Measurements from ENCODE around the gene PPM1H. TPM values are rescaled to one million over a fixed set of nuclear protein-coding genes. Genes with fewer than 3 reads are reported as not detected.

PPM1H gene
- total and polyA plus RNA-seq, 2 donors (not counting 1 experiment from before 2014, with no cell fraction given), result 0.01 TPM; not detected in 1

DNA sequence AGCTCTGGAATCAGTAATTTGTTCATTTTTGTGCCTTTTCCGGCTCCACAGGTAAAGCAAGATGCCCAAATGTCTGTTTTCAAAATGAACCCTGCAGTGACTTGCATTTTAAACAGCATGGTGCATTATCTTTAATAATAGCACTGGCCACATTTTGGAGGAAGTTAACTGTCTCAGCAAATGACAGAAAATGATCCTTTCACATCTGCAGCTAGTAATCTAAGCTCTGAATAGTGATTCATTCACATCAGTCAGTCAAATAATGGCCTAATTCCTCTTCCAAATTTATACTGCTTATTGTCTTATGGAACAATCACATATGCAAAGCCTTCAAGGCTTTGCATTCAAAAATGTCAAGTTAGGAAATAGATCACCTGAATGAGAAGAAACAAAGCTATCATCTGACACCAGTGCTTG lies 75.6 kb downstream of the PPM1H start:
- ATAC-seq (ENCODE audit: low read depth) (no peak), DNase-seq (no peak)
- TF ChIP-seq CTCF (IDR thresholded peaks at IDR 0.05), result no peak
- no peak for TF ChIP-seq EZH2 (IDR thresholded peaks at IDR 0.05; ENCODE audit: borderline replicate concordance, insufficient read depth, low read depth, low read length, poor library complexity, severe bottlenecking)
- H3K4me2 ChIP-seq (replicated peaks; ENCODE audit: low read depth, low read length, poor library complexity, severe bottlenecking), result no peak overlapping the region
- 100% methylated on average over 1 of the region's 1 CpG for WGBS (ENCODE audit: insufficient coverage)
- no peaks in the 10 kb centered on the region for H3K36me3 ChIP-seq (replicated peaks in 1 of 2; ENCODE audit: control extremely low read depth in 1 of 2, control insufficient read depth in 1 of 2, extremely low read depth in 1 of 2, insufficient read depth in 2 of 2, low read length in 1 of 2)
- no peak overlapping the region for H3K9ac ChIP-seq (ENCODE audit: low read length)
- Mint-ChIP-seq H3K27me3 (peaks cover 3% of the 10 kb centered on the region), H3K4me3 (no peak overlapping the region), H3K9me3 (ENCODE audit: insufficient read depth) (no peaks in the 10 kb centered on the region), H3K27ac (no peak overlapping the region), H3K4me1 (no peaks in the 10 kb centered on the region)
- no peaks in the 10 kb centered on the region for H3K79me2 ChIP-seq (ENCODE audit: control insufficient read depth, insufficient read depth, low read length)
- no peaks in the 10 kb centered on the region for H3K4me1 ChIP-seq (ENCODE audit: control insufficient read depth in 2 of 2, insufficient read depth in 2 of 2, low read length in 2 of 2)
- H3K4me3 ChIP-seq (ENCODE audit: control extremely low read depth in 1 of 5, extremely low read depth in 1 of 5, insufficient read depth in 1 of 5, low read depth in 2 of 5, low read length in 4 of 5), result no peak overlapping the region
- H3K27ac ChIP-seq (ENCODE audit: low read length in 2 of 2), result no peak overlapping the region
- no peaks in the 10 kb centered on the region for H3K27me3 ChIP-seq (replicated peaks in 1 of 4; ENCODE audit: control extremely low read depth in 1 of 4, control insufficient read depth in 3 of 4, insufficient read depth in 4 of 4, low read length in 3 of 4)
- intact Hi-C loops (cut with micrococcal nuclease), result no loop called here
- H2AFZ ChIP-seq (ENCODE audit: insufficient read depth, low read depth, low read length, poor library complexity, severe bottlenecking), result no peak overlapping the region
- ChIA-PET CTCF (no interaction called here), POLR2A (no interaction called here)
- H4K20me1 ChIP-seq (ENCODE audit: control insufficient read depth, insufficient read depth, low read length, poor library complexity, severe bottlenecking), result no peaks in the 10 kb centered on the region
- no peaks in the 10 kb centered on the region for H3K9me3 ChIP-seq (ENCODE audit: control extremely low read depth in 1 of 3, control insufficient read depth in 2 of 3, insufficient read depth in 1 of 3, low read length in 2 of 3)

DNA sequence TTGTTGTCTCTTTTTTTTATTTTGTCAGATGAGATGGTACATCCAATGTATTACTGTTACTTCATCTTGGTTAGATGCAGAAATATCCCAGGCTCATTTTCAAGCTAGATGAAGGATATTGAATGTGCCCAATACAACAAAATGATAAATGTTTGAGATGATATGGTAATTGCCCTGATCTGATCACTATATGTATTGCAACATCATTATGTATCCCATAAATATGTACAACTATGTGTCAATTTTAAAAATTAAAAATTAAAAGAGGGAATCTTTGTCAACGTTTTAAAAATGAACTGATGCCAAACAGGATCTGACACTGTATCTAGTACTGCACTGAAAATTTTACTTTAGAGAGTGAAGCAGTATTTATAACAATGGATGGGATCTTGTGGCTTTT lies 78.5 kb downstream of the PPM1H start:
- no peak overlapping the region for H2AFZ ChIP-seq (ENCODE audit: insufficient read depth, low read depth, low read length, poor library complexity, severe bottlenecking)
- H3K27ac ChIP-seq (ENCODE audit: low read length in 2 of 2), result no peak overlapping the region
- Mint-ChIP-seq H3K9me3 (ENCODE audit: insufficient read depth) (no peaks in the 10 kb centered on the region), H3K27ac (no peak overlapping the region), H3K4me1 (no peaks in the 10 kb centered on the region), H3K27me3 (peaks cover 3% of the 10 kb centered on the region), H3K4me3 (no peak overlapping the region)
- no peak overlapping the region for H3K9ac ChIP-seq (ENCODE audit: low read length)
- no peaks in the 10 kb centered on the region for H3K4me1 ChIP-seq (ENCODE audit: control insufficient read depth in 2 of 2, insufficient read depth in 2 of 2, low read length in 2 of 2)
- WGBS (ENCODE audit: insufficient coverage), result no CpG with 5 or more reads among the region's 1 CpG
- ATAC-seq (ENCODE audit: low read depth), result no peak
- H3K27me3 ChIP-seq (replicated peaks in 1 of 4; ENCODE audit: control extremely low read depth in 1 of 4, control insufficient read depth in 3 of 4, insufficient read depth in 4 of 4, low read length in 3 of 4), result no peaks in the 10 kb centered on the region
- H3K9me3 ChIP-seq (ENCODE audit: control extremely low read depth in 1 of 3, control insufficient read depth in 2 of 3, insufficient read depth in 1 of 3, low read length in 2 of 3), result no peaks in the 10 kb centered on the region
- CTCF ChIA-PET, result interaction anchor here (1.6 kb wide), 1 partner anchor 59 kb away, joined by 3 read pairs; no protein-coding TSS in a partner anchor
- no peak for TF ChIP-seq EZH2 (IDR thresholded peaks at IDR 0.05; ENCODE audit: borderline replicate concordance, insufficient read depth, low read depth, low read length, poor library complexity, severe bottlenecking)
- TF ChIP-seq CTCF (IDR thresholded peaks at IDR 0.05), result no peak
- no peak for DNase-seq
- H4K20me1 ChIP-seq (ENCODE audit: control insufficient read depth, insufficient read depth, low read length, poor library complexity, severe bottlenecking), result no peaks in the 10 kb centered on the region
- no peaks in the 10 kb centered on the region for H3K79me2 ChIP-seq (ENCODE audit: control insufficient read depth, insufficient read depth, low read length)
- no peaks in the 10 kb centered on the region for H3K36me3 ChIP-seq (replicated peaks in 1 of 2; ENCODE audit: control extremely low read depth in 1 of 2, control insufficient read depth in 1 of 2, extremely low read depth in 1 of 2, insufficient read depth in 2 of 2, low read length in 1 of 2)
- no peak overlapping the region for H3K4me2 ChIP-seq (replicated peaks; ENCODE audit: low read depth, low read length, poor library complexity, severe bottlenecking)
- H3K4me3 ChIP-seq (ENCODE audit: control extremely low read depth in 1 of 5, extremely low read depth in 1 of 5, insufficient read depth in 1 of 5, low read depth in 2 of 5, low read length in 4 of 5), result no peak overlapping the region
- intact Hi-C loops (cut with micrococcal nuclease), result no loop called here
- POLR2A ChIA-PET, result no interaction called here

Data from B cell (primary cell).